GM12801 (cell line): ENCODE results near the gene BNIP3.

Experiments used
- TF ChIP-seq, protein P1 (sequence below): IDR thresholded peaks from one replicate; pipeline ENCODE4 v1.5.1; 2011; ENCODE audit warnings: control low read depth; ENCODE audit not compliant: insufficient read length; ENCODE audit errors: extremely low read depth

Gene BNIP3

DNA sequence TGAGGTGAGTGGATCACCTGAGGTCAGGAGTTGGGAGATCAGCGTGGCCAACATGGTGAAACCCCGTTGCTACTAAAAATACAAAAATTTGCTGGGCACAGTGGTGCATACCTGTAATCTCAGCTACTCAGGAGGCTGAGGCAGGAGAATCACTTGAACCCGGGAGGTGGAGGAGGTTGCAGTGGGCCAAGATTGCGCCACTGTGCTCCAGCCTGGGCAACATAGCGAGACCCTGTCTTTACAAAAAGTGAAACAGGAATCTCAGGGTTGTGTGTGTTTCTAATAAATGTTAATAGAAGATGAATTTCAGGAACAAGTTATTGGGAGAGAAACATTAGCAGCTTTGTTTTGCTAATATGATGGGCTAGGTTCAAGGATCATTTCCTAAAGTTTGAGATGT, 61.0 kb downstream of the BNIP3 start:
- TF ChIP-seq, protein P1, sequence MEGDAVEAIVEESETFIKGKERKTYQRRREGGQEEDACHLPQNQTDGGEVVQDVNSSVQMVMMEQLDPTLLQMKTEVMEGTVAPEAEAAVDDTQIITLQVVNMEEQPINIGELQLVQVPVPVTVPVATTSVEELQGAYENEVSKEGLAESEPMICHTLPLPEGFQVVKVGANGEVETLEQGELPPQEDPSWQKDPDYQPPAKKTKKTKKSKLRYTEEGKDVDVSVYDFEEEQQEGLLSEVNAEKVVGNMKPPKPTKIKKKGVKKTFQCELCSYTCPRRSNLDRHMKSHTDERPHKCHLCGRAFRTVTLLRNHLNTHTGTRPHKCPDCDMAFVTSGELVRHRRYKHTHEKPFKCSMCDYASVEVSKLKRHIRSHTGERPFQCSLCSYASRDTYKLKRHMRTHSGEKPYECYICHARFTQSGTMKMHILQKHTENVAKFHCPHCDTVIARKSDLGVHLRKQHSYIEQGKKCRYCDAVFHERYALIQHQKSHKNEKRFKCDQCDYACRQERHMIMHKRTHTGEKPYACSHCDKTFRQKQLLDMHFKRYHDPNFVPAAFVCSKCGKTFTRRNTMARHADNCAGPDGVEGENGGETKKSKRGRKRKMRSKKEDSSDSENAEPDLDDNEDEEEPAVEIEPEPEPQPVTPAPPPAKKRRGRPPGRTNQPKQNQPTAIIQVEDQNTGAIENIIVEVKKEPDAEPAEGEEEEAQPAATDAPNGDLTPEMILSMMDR: no peak

DNA sequence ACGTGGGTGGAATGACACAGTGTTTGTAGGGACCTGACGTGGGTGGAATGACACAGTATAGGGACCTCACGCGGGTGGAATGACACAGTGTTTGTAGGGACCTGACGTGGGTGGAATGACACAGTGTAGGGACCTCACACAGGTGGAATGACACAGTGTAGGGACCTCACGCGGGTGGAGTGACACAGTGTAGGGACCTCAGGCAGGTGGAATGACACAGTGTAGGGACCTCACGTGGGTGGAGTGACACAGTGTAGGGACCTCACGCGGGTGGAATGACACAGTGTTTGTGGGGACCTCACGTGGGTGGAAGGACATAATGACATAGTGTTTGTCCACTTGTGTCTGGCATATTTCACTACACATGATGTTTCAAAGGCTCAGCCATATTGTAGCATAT, 61.6 kb downstream of the BNIP3 start:
- TF ChIP-seq, protein P1: no peak
